NK-92 (cell line): Measurements from ENCODE around the gene AMPH.
"Not testable (repeated sequence)": the region's sequence is repeated elsewhere in the genome, so short reads cannot be mapped to it uniquely, and the experiment has no call there.

Experiments used
- DNase-seq: peaks from one replicate; lab custom pipeline; 2025; ENCODE audit not compliant: unreplicated experiment; lab: John Stamatoyannopoulos, UW

AMPH gene

DNA sequence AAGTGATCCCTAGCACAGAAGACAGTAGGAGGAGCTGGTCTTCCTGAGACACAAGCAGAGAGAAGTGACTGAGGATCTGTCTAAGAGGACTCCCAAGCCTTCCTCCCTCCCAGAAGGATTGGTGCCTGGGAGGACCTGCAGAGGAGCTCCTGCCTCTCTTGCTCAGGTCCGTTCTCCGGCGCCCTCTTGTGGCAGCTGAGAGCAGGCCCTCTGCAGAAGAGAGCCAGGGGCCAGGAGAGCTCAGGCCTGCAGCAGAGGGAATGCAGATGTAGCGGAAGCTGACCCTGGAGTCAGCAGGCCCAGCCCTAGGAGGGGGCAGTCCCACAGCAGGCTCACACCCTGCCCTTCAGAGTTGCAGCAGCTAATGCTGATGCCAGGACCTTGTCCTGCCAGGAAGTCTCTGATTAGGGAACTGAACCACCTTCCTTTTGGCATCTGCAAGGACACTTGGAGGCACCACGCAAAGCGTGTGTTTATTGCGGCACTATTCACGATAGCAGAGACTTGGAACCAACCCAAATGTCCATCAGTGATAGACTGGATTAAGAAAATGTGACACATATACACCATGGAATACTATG lies 276.8 kb downstream of the AMPH start:
- not testable (repeated sequence) for DNase-seq

DNA sequence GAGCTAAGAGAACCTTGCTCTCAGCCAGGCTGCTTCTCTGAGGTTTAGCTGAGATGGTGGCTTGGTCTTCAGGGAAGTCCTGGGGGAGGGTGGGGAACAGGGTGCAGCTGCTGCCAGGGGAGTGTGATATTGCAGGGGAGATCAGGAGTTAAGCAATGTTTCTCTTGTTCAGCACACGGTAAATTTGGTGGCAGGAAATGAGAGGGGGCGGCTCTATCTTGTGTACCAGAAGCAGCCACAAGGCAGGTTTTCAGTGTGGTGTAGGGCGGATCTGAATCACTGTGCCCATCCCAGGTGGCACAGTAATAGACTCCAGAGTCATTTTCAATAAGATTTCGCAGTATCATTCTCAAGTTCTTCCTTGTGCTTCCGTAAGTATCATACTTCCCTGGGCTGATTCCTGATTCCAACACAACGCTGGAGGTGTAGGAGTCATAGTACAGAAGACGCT lies 277.7 kb downstream of the AMPH start:
- not testable (repeated sequence) for DNase-seq

DNA sequence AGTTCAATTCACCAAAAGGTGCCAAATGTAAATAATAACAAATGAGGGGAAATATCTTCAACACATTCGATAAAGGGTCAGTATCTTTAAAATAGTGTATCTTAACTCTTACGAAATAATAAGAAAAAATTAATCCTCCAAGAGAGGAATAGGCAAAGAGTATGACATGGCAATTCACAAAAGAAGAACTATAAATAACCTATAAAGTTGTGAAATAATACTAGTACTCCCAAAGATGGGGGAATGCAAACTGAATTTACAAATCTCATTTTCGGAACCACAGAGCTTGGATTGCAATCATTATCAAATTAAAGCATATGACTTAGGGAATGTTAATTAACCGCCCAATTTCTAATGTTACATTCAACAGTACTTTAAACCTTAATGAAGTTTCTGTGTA lies 279.6 kb downstream of the AMPH start:
- no peak for DNase-seq

DNA sequence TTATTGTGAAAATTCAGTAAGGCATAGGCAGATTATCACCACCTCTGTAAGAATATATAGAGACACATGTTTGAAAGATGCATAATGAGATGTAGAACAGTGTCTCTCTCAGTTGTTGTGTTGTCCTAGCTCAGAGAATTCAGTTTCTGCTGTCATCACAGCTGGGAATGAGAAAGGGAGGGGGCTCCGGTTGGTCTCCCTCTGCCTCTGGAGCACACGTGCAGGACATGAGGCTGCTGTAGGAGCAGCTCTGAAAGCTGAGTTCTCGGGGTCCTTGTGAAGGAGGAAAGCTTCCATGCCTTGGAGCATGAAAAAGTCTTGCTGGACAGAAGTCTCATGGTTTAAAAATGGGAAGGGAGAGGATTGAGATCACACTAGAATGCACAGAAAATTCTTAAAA lies 280.4 kb downstream of the AMPH start:
- DNase-seq, result not testable (repeated sequence)

DNA sequence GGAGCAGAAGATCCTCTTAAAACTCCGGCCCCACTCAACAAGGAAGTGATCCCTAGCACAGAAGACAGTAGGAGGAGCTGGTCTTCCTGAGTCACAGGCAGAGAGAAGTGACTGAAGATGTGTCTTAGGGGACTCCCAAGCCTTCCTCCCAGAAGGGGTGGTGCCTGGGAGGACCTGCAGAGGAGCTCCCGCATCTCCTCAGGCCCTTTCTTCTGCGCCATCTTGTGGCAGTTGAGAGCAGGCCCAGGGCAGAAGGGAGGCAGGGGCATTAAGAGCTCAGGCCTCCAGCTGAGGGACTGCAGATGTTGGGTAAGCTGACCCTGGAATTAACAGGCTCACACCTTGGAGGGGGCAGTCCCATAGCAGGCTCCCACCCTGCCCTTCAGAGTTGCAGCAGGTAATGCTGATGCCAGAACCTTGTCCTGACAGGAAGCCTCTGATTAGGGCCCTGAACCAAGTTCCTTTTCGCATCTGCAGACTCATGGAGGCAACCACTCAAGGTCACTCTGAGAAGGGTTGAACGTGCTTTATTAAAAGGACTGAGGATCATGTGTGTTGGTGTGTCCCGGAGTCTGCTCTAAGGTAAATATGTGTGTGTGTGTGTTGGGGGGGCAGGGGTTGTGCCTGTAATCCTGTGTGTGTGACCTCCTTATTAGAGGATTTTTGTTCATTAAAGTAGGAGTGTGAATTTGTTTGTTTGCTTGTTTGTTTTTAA lies 281.1 kb downstream of the AMPH start:
- not testable (repeated sequence) for DNase-seq

DNA sequence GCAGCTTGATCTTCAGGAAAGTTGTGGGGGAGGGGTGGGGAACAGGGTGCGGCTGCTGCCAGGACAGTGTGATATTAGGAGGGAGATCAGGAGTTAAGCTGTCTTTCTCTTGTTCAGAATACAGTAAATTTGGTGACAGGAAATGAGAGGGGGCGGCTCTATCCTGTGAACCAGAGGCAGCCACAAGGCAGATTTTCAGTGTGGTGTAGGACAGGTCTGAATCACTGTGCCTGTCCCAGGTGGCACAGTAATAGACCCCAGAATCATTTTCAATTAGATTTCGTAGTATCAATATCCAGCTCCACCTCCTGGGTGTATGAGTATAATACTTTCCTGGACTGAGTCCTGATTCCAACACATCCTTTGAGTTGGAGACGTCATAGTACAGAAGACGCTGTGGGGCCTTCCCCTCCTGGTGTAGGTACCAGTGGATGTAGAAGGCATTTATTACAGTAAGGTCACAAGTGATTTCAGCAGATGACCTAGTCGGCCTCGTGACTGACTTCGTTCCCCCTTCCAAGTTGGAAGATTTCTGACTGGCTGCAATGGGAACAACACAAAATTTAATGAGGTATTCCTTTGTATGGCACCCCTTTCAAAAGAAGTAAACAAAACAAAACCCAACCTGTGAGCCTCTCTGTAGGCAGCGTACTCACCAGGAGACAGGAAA lies 281.9 kb downstream of the AMPH start:
- DNase-seq, result not testable (repeated sequence)

DNA sequence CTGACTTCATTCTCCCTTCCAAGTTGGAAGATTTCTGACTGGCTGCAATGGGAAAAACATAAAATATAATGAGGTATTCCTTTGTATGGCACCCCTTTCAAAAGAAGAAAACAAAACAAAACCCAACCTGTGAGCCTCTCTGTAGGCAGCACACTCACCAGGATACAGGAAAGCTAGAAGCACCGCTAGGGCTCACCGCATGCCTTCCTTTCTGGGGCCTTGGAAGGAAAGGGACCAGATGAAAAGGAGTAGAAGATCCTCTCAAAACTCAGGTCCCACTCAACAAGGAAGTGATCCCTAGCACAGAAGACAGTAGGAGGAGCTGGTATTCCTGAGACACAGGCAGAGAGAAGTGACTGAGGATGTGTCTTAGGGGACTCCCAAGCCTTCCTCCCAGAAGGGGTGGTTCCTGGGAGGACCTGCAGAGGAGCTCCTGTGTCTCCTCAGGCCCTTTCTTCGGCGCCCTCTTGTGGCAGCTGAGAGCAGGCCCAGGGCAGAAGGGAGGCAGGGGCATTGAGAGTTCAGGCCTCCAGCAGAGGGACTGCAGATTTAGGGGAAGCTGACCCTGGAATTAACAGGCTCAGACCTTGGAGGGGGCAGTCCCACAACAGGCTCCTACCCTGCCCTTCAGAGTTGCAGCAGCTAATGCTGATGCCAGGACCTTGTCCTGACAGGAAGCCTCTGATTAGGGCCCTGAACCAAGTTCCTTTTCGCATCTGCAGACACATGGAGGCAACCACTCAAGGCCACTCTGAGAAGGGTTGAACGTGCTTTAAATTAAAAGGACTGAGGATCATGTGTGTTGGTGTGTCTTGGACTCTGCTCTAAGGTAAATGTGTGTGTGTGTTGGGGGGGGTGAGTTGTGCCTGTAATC lies 285.6 kb downstream of the AMPH start:
- DNase-seq, result not testable (repeated sequence)

DNA sequence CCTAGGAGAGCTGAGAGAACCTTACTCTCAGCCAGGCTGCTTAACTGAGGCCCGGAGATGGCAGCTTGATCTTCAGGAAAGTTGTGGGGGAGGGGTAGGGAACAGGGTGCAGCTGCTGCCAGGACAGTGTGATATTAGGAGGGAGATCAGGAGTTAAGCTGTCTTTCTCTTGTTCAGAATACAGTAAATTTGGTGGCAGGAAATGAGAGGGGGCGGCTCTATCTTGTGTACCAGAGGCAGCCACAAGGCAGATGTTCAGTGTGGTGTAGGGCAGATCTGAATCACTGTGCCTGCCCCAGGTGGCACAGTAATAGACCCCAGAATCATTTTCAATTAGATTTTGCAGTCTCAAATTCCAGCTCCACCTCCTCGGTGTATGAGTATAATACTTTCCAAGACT lies 286.4 kb downstream of the AMPH start:
- not testable (repeated sequence) for DNase-seq

DNA sequence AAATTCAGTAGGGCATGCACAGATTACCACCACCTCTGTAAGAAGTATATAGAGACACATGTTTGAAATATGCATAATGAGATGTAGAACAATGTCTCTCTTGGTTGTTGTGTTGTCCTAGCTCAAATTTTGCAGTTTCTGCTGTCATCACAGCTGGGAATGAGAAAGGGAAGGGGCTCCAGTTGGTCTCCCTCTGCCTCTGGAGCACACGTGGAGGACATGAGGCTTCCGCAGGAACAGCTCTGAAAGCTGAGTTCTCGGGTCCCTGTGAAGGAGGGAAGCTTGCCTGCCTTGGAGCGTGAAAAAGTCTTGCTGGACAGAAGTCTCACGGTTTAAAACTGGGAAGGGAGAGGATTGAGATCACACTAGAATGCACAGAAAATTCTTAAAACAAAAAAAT lies 289.0 kb downstream of the AMPH start:
- not testable (repeated sequence) for DNase-seq

DNA sequence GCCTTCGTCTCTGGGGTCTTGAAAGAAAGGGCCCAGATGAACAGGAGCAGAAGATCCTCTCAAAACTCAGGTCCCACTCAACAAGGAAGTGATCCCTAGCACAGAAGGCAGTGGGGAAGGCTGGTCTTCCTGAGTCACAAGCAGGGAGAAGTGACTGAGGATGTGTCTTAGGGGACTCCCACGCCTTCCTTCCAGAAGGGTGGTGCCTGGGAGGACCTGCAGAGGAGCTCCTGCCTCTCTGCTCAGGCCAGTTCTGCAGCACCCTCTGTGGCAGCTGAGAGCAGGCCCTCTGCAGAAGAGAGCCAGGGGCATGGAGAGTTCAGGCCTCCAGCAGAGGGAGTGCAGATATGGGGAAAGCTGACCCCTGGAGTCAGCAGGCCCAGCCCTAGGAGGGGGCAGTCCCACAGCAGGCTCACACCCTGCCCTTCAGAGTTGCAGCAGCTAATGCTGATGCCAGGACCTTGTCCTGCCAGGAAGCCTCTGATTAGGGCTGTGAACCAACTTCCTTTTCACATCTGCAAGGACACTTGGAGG lies 289.9 kb downstream of the AMPH start:
- not testable (repeated sequence) for DNase-seq

DNA sequence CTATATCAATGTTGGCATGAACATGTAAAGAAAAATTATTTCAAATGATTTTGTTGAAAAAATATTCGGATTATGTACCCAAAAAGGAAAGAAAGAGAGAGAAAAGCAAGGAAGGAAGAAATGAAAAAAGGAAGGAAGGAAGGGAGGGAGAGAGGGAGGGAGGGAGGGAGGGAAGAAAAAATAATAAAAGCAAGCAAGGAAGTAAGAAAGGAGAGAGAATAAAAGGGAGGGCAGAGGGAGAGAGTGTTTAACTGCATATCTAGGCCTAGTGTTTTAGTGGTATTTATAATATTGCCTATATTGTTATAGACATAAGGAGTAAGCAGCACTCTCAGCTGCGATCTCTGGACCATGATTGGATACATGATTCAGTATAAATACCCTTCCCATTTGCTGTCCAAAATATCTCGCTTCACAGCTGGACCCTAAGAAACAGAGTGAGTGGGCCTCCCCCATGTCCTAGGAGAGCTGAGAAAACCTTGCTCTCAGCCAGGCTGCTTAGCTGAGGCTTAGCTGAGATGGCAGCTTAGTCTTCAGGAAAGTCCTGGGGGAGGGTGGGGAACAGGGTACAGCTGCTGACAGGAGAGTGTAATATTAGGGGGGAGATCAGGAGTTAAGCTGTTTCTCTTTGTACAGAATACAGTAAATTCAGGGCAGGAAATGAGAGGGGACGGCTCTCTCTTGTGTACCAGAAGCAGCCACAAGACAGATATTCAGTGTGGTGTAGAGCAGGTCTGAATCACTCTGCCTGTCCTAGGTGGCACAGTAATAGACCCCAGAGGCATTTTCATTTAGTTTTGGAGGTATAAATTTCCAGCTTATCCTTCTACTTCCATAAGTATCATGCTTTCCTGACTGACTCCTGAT lies 291.0 kb downstream of the AMPH start:
- DNase-seq, result no peak

DNA sequence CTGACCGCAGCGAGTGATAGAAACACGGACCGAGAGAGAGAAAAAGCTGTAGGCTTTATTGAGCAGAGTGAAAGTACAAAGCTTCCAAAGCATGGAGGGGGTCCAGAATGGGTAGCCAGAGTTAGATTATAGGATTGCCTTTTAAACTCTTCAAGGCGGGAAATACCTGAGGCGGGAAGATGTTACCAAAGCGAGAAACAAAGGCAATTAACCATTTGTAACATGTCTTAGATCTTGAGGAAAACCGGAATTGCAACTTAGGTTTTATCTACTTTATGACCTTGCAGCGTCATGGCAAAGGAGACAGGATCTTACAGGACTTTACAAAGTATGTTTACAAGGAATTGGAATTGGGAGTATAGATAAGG lies 295.0 kb downstream of the AMPH start:
- not testable (repeated sequence) for DNase-seq

DNA sequence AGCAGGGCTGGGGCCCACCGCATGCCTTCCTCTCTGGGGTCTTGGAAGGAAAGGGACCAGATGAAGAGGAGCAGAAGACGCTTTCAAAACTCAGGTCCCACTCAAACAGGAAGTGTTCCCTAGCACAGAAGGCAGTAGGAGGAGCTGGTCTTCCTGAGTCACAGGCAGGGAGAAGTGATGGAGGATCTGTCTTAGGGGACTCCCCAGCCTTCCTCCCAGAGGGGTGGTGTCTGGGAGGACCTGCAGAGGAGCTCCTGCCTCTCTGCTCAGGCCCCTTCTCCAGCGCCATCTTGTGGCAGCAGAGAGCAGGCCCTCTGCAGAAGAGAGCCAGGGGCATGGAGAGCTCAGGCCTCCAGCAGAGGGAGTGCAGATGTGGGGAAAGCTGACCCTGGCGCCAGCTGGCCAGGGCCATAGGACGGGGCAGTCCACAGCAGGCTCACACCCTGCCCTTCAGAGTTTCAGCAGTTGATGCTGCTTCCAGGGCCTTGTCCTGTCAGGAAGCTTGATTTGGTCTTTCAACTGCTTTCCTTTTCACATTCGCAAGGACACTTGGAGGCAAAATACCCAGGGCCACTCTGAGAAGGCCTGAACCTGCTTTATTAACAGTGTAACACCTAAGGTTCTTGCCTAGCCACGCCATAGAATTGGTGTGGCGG lies 295.6 kb downstream of the AMPH start:
- no peak for DNase-seq

DNA sequence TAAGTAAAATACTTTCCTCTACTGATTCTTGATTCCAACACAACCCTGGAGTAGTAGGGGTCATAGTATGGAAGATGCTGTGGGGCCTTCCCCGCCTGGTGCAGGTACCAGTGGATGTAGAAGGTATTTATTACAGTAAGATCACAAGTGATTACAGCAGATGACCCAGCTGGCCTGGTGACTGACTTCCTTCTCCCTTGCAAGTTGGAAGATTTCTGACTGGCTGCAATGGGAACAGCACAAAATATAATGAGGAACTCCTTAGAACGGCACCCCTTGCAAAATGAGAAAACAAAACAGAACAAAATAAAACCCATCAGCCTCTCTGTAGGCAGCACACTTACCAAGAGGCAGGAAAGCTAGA lies 296.1 kb downstream of the AMPH start:
- DNase-seq, result no peak

DNA sequence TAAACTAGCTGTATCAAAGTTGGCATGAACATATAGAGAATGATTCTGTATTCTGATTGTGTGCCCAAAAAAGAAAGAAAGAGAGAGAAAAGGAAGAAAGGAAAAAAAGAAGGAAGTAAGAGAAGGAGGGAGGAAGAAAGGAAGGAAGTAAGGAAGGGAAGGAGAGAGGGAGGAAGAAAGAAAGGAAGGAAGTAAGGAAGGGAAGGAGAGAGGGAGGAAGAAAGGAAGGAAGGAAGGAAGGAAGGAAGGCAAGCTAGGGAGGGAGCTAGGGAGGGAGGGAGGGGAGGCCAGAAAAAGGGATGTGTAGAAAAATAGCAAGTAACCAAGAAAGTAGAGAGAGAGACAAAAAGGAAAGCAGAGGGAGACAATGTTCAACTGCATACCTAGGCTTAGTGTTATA lies 297.0 kb downstream of the AMPH start:
- DNase-seq, result no peak
